ENCODE measurements around the gene ANKRD40.

Gene ANKRD40

DNA sequence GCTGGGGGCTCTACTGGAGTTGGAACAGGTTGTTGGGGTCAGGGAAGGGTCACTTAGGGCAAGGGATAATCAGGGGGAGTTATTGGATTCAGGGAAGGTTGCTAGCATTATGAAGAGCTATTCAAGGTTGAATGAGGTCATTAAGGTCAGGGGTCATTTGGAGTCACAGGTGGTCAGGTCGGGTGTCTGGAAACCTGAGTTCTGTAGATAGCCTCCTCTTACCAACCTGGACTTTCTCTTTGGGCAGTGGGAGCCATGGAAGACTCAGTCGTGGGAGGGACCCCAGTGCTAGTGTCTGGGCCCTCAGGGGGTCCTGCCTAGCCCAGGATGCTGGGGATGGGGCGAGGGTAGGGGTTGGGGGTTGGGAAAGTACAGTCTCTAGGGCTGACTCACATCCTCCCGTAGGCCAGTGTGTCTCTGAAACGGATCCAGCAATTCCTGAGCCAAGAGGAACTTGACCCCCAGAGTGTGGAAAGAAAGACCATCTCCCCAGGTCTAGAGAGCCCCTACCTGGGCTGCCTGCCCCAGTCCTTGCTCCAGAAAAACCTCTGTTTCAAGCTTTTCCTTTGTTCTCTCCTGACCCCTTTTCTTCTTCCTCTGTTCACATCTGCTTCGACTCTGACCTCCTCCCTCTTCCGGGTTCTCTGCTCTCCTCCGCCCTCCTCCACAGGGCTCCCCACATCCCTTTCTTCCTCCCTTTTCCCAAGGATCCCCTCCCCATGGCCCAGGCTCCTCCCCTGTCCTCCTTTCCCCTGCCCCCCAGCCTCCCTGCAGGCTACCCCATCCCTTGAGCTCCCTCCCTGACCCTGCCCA is 39.5 kb downstream of the ANKRD40 start:
- DNase-seq: no peak

DNA sequence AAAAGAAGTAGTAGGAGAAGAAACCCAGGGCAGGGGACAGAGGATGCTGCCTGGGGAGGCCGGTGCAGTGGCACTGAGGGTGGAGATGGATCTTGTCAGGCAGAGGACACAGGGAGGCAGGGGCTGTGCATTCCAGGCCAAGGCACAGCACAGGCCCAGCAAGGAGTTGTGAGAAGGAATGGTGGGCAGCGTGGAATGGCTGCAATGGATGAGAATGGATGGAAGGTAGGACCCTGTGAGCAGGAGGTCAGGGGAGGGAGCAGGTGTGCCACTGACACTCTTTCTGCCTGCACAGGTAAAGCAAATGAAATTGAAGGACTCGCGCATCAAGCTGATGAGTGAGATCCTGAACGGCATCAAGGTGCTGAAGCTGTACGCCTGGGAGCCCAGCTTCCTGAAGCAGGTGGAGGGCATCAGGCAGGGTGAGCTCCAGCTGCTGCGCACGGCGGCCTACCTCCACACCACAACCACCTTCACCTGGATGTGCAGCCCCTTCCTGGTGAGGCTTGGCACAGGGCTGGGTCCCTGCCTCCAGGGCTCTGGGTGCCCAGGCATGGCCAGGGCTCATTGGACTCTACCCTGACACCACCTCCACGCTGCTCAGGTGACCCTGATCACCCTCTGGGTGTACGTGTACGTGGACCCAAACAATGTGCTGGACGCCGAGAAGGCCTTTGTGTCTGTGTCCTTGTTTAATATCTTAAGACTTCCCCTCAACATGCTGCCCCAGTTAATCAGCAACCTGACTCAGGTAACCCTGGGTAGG is 40.3 kb downstream of the ANKRD40 start:
- no peak for DNase-seq

- no peak for DNase-seq
Measured at GRCh38 chr17:50666316-50666715, 41.4 kb downstream of the ANKRD40 start.

DNA sequence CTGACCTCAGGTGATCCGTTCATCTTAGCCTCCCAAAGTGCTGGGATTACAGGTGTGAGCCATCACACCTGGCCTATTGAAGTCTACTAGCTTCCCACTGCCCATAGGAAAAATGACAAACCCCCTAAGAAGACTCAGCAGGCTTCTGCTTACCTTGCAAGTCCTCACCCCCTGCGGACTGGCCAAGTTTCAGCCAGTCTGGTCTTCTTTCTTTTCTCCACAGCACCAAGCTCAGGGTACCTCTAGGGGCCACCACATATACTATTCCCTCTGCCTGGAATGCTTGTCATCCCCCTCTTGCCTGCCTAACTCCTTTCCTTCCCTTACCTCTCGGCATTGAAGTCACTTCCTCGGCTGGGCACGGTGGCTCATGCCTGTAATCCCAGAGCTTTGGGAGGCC is 41.9 kb downstream of the ANKRD40 start:
- DNase-seq: no peak

GRCh38 chr17:50664788-50665458 is 42.8 kb downstream of the ANKRD40 start:
- DNase-seq: no peak

DNA sequence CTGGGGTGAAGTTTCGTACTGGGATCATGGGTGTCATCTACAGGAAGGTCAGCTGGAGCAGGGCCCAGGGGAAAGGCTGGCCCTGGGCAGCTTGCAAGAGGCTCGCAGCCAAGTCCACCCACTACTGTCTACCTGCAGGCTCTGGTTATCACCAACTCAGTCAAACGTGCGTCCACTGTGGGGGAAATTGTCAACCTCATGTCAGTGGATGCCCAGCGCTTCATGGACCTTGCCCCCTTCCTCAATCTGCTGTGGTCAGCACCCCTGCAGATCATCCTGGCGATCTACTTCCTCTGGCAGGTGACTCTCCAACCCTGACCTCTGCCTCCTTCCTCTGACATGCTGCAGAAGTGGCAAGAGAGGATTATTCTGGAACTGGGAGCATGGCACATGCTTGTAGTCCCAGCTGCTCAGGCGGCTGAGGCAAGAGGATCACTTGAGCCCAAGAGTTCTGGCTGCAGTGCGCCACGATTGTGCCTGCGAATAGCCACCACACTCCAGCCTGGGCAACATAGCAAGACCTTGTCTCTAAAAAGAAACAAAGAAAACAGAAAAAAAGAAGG is 43.8 kb downstream of the ANKRD40 start:
- no peak for DNase-seq

GRCh38 chr17:50662632-50663225 is 45.0 kb downstream of the ANKRD40 start:
- DNase-seq: no peak

DNA sequence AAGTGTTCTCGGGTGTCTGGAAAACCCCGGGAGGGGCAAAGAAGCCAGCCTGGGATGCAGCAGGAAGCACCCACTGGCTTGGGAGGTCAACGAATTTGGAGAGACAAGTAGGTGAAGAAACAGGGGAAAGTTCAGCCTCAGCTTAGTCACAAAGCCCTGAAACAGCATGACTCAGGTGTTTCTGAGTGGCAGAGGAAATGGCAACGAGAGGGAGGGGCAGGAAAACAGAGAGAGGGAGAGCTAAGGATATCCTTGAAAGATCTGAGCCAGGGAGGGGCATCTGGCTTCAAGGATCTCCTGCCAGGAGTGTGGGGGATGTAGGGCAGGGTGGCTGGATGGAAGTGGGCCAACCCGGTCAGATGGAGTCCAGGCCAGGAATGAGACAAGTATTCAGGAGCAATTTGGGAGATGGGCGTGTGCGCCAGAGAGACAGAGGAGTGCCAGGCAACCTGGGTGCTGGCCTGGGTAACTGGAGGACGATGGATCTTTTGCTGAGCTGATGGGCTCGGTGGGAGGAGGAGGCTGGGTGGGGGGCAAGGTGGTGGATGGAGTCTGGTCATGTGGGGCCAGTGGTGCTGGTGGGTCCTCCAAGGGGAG is 45.8 kb downstream of the ANKRD40 start:
- DNase-seq: peak; percentile 94

DNA sequence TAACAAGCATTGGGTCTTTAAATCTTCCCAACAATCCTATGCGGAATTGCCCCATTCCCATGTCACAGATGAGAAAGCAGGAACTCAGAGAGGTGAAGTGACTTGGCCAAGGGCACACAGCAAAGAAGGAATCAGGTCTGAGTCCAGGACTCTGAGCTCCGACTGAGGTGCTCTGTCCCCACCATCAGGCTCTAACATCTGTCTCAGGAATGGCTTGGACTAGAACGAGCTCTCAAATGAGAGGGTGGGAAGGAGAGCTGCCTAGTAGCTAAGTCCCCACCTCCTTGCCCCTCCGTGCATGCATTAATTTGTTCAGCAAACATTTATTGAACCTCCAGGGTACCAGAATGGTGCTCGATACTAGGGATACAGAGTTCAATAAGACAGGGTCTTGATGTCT is 46.4 kb downstream of the ANKRD40 start:
- no peak for DNase-seq

DNA sequence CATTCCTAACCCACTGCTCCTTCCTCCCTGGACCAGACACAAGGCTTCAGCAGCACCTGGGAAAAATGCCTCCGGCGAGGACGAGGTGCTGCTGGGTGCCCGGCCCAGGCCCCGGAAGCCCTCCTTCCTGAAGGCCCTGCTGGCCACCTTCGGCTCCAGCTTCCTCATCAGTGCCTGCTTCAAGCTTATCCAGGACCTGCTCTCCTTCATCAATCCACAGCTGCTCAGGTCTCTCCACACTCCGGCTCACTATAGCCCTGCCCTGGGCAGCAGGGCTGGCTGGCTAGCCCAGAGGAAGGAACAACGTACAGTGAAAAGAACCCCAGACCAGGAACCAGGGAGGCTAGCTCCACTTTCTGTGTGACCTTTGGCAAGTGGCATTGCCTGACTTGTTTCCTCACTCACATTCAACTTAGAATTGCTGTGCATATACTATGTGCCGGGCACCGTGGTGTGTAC is 46.8 kb downstream of the ANKRD40 start:
- DNase-seq: no peak

DNA sequence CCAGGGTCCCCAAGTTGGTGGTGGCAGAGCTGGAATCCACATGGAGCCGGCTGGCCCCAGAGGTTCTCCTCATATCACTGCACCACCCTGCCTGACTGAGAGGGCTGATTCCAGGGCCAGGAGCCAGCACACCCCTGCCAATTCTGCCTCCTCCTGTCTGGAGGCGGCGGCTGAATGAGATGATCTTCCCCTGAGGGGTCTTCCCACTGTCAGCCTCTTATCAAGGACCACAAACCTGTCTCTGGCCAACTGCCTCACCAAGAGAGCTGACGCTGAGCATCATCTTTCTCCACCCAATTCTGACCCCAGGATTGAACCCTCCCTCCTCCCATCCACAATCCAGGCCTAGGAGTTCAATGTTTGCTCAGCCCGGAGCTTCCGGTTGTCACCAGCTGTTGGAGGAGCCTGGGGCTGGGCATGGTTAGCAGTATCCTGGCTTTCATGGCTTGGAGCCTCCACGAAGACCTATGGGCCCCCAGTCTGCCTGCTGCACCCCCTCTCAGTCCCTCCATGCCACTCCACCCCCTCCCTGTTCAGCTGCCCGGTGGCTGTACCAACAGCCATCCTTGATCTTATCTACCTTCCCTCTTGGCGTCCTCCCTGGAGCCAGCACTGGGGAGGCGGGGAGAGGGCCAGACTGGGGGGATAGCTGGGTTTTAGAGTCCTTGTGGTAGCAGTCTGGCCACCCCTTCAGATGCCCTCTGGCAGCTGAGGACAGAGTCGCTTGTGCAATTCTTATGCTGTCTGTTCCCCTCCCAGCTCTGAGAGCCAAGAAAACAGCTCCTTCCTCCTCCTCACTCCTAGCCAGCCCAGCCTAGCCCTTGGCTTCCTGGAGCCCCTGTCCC is 47.5 kb downstream of the ANKRD40 start:
- DNase-seq: no peak

DNA sequence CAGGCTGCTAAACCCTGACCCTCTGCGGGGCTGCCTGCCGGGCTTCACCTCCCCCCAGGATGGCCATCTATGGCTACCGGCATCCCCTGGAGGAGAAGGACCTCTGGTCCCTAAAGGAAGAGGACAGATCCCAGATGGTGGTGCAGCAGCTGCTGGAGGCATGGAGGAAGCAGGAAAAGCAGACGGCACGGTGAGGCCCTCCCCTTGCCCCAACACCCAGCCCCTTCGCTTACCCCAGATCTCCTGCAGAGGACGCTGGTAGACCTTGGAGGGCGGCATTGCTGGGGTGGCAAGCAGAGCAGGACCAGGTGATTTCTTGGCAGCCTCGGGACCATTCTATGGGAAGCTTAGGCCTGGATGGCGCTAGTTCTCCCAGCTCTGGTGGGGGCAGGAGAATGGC is 48.5 kb downstream of the ANKRD40 start:
- DNase-seq: no peak

DNA sequence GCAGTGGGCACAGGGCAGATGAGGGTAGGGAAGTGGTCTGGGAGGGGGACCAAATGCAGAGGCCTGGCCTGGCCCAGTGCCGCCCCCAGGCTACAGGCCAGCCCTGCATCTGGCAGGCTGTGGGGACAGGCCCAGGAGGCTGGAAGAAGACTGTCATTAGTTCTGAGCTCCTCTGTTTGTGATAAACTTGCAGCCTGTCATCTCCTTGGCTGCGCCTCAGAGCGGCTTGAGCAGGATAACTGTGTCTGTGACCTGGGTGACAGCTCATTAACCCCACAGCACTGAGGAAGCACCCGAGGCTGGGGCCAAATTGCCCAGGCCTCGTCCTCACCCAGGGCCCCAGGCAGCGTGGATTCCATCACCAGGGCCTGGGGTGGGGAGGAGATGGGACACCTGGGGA is 49.1 kb downstream of the ANKRD40 start:
- peak; percentile 87 for DNase-seq

DNA sequence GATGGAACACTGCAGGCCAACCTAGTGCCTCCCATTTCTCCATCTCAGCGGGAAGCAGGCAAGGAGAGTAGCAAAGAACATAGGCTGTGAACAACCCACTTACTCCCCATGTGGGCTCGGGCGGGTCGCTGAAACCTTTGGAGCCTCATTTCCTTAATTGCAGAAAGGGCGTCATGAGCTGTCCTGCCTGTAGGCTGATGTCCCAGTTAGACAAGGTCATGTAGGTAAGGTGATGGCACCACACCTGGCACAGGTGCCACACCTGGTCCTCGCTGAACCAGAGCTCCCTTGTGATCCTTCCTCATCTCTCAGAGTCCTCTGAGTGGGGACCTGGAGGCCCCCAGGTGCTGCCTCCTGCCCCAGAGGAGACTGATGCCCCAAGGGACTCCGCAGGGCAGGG is 50.1 kb downstream of the ANKRD40 start:
- no peak for DNase-seq

DNA sequence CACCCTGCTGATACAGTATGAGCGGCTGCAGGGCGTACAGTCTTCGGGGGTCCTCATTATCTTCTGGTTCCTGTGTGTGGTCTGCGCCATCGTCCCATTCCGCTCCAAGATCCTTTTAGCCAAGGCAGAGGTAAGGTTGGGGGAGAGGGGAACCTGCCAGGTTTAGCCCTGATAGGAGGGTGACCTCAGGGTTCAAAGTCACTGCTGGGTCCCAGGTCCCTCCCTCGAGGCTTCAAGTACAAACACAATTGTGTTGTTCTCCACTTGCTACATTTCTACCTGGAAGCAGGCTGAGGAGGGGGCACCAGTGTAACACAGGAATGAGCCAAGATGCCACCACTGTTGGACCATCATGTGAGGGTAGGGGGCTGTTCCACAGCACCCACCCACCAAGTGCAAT is 50.7 kb downstream of the ANKRD40 start:
- no peak for DNase-seq

- DNase-seq: no peak
Measured at GRCh38 chr17:50656509-50656908, 51.2 kb downstream of the ANKRD40 start.

GRCh38 chr17:50653738-50654137 is 54.0 kb downstream of the ANKRD40 start:
- DNase-seq: no peak

- no peak for DNase-seq
Measured at GRCh38 chr17:50651661-50652060, 56.1 kb downstream of the ANKRD40 start.

DNA sequence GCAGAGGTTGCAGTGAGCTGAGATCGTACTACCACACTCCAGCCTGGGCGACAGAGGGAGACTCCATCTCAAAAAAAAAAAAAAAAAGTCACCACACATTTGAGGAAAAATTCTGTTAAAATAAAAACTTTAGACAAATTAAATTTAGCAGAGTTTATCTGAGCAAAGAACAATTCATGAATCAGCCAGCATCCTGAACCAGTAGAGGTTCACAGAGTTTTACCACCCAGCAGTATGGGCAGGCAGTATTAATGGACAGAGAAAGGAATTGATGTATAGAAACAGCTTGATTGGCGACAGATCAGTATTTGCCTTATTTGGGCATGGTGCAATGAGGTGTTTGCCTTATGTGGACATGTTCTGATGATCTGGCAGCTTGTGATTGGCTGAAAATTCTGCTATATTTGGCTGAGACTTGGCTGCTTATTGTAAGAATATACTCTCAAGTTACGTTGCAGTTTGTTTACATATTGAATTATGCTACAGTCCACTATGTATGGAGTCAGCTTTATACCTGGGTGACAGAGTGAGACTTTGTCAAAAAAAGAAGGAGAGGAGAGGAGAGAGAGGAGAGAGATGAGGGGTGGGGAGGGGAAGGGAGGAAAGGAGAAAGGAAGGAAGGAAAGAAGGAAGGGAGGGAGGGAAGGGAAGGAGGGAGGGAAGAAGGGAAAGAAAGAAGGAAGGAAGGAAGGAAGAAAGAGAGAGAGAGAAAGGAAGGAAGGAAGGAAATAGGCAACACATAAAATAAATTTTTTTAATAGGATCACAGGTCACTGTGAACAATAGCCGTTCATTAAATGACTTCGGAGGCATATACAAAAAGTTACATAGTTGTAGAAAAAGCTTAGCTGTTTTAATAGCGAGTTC is 58.4 kb downstream of the ANKRD40 start:
- DNase-seq: no peak

- no peak for DNase-seq
Measured at GRCh38 chr17:50647187-50647586, 60.5 kb downstream of the ANKRD40 start.

Measured in islet precursor cell (in vitro differentiated cells).